Uterus (tissue), 4 donors: Measurements from ENCODE around the gene FGF16. TPM values are rescaled to one million over a fixed set of nuclear protein-coding genes. Genes with fewer than 3 reads are reported as not detected.

Experiments used
- DNase-seq, 2 donors: peaks; one replicate each; pipeline ENCODE4 v3.0.0-alpha.2; 2019 to 2020
- H3K27ac ChIP-seq, 2 donors: fragments of 200-600 bp; sonication (generic); 1 replicate in 1 of 2; 2 replicates in 1 of 2; pipeline ENCODE4 v1.5.1; 2016 to 2018
- H3K27me3 ChIP-seq, 2 donors: fragments of 200-600 bp; sonication (generic); one replicate each; pipeline ENCODE4 v1.5.1; 2018 to 2019; ENCODE audit warnings: control low read depth in 1 of 2
- H3K36me3 ChIP-seq, 2 donors: fragments of 200-600 bp; sonication (generic); one replicate each; pipeline ENCODE4 v1.5.1; 2019; ENCODE audit warnings: control low read depth in 1 of 2
- H3K4me1 ChIP-seq, 2 donors: fragments of 200-600 bp; sonication (generic); one replicate each; pipeline ENCODE4 v1.5.1; 2018 to 2019; ENCODE audit warnings: control low read depth in 1 of 2
- H3K4me3 ChIP-seq, 2 donors: fragments of 200-600 bp; sonication (generic); 1 replicate in 1 of 2; 2 replicates in 1 of 2; pipeline ENCODE4 v1.5.1; 2018 to 2019; ENCODE audit warnings: mild to moderate bottlenecking in 1 of 2
- H3K9me3 ChIP-seq, 2 donors: fragments of 200-600 bp; sonication (generic); one replicate each; pipeline ENCODE4 v1.5.1; 2019; ENCODE audit warnings: control low read depth in 1 of 2
- POLR2A ChIP-seq, 2 donors: fragments of 450-650 bp; IDR thresholded peaks; one replicate each; pipeline ENCODE4 v1.6.1; 2016; ENCODE audit warnings: antibody characterized with exemption in 2 of 2, mild to moderate bottlenecking in 1 of 2, moderate library complexity in 1 of 2
- intact Hi-C: fragments of 100-400 bp; cut with DNase I; formaldehyde crosslinking; loops from one replicate; pipeline ENCODE4 v1.15.1; 2023; ENCODE audit warnings: low total_unique reads
- total RNA-seq, 4 donors: library from RNA; depleted of rRNA in 3 of 4; stranded (reverse); fragments of >200 nt in 3 of 4; gene quantifications; one replicate each; pipeline versions ENCODE4 v1.1.0 to v1.2.4, GENCODE V29; 2014 to 2023
- TF ChIP-seq, protein P1 (sequence below), 4 experiments: fragments of 200-600 bp in 2 of 4; fragments of 450-650 bp in 2 of 4; sonication (generic) in 2 of 4; IDR thresholded peaks; one replicate each; pipeline ENCODE4 v1.5.1; 2016 to 2019; ENCODE audit warnings: antibody characterized with exemption in 4 of 4, mild to moderate bottlenecking in 2 of 4, moderate library complexity in 1 of 4
- donor health status: DM: yes; HTN: yes; CAD: no.

Gene FGF16
- total RNA-seq, 4 donors from 2014 or later, result 1.0 to 1.2 TPM; not detected in 2

DNA sequence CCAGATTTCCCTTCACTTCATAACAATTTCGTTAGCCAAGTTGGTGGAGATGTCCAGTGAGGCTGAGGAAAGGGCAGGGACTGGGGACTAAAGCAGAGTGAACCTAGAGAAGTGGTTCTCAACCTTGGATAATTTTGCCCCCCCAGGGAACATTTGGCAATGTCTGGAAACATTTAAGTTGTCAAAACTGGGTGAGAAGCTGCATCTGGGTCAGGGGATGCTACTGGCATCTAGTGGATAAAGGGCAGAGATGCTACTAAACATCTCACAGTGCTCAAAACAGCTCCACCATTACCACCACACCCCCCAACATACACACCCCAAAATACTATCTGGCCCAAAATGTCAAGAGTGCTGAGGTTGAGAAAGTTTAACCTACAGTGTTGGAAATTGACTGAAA lies 32.0 kb upstream of the FGF16 start:
- DNase-seq, result no peak
- H3K4me1 ChIP-seq, result no peaks in the 10 kb centered on the region
- H3K9me3 ChIP-seq, result no peaks in the 10 kb centered on the region
- no peaks in the 10 kb centered on the region for H3K36me3 ChIP-seq
- no peaks in the 10 kb centered on the region for H3K27me3 ChIP-seq
- no peak overlapping the region for H3K4me3 ChIP-seq
- TF ChIP-seq, protein P1, sequence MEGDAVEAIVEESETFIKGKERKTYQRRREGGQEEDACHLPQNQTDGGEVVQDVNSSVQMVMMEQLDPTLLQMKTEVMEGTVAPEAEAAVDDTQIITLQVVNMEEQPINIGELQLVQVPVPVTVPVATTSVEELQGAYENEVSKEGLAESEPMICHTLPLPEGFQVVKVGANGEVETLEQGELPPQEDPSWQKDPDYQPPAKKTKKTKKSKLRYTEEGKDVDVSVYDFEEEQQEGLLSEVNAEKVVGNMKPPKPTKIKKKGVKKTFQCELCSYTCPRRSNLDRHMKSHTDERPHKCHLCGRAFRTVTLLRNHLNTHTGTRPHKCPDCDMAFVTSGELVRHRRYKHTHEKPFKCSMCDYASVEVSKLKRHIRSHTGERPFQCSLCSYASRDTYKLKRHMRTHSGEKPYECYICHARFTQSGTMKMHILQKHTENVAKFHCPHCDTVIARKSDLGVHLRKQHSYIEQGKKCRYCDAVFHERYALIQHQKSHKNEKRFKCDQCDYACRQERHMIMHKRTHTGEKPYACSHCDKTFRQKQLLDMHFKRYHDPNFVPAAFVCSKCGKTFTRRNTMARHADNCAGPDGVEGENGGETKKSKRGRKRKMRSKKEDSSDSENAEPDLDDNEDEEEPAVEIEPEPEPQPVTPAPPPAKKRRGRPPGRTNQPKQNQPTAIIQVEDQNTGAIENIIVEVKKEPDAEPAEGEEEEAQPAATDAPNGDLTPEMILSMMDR (IDR thresholded peaks at IDR 0.05), result peak in 1 of 4 experiments; percentile 10
- TF ChIP-seq POLR2A (IDR thresholded peaks at IDR 0.05), result no peak
- intact Hi-C loops, result no loop called here
- no peak overlapping the region for H3K27ac ChIP-seq

DNA sequence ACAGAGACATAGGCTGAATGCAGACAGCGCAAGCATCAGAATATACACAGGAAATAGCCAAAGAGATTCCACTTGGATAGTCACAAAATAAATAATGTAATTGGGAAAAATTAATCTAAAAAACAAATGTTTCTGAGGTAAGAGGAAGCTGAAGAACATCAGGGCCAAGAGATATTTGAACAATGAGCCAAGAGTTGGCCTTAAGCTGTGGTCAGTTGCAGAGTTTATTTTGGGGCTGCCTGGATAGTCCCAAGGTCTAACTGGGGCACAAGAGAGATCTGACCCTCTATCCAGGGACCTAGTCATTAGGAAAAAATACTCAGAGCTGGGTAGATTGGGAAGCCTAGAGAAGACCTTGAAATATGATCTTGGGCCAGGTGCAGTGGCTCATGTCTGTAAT lies 31.3 kb upstream of the FGF16 start:
- H3K27me3 ChIP-seq, result no peaks in the 10 kb centered on the region
- H3K36me3 ChIP-seq, result no peaks in the 10 kb centered on the region
- no peaks in the 10 kb centered on the region for H3K9me3 ChIP-seq
- TF ChIP-seq, protein P1 (IDR thresholded peaks at IDR 0.05), result no peak
- no peak for TF ChIP-seq POLR2A (IDR thresholded peaks at IDR 0.05)
- H3K4me1 ChIP-seq, result no peaks in the 10 kb centered on the region
- no peak overlapping the region for H3K4me3 ChIP-seq
- intact Hi-C loops, result no loop called here
- no peak overlapping the region for H3K27ac ChIP-seq
- no peak for DNase-seq

DNA sequence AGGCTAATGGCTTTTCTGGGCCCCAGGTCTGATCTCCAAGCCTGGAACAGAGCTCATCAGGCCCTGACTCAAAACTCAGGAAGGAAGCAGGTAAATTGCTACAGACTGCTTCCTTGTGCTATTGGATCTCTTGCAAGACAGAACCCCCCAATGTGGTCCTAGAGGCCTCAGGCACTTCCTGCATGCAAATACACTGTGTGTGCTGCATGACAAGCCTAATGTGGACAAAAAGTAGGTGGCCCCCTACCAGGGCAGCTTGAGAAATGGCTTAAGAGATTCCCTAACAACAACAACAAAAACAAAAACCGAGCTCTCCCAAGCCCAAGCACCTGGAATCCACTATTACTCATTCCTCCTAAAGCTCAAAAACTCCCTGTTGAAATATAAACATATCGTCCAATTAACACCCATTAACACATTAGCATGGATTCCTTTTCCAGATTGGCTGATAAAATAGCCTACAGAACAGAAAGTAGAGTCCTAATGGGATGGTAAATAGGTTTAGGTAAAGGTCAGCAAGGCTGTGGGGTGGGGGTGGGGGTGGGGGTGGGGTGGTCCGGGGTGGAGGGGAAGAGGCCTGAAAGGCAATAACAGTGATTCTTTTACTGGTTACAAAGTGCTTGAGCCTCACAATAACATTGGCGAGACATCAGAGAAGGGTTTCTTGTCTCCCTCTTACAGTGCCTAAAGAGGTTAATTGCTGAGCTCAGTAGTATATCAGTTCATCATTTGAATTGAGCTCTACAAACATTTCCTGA lies 24.1 kb upstream of the FGF16 start:
- no peaks in the 10 kb centered on the region for H3K27me3 ChIP-seq
- no peak overlapping the region for H3K4me3 ChIP-seq
- H3K27ac ChIP-seq, result no peak overlapping the region
- H3K36me3 ChIP-seq, result no peaks in the 10 kb centered on the region
- DNase-seq, result no peak
- no peaks in the 10 kb centered on the region for H3K4me1 ChIP-seq
- H3K9me3 ChIP-seq, result no peaks in the 10 kb centered on the region
- intact Hi-C loops, result no loop called here
- no peak for TF ChIP-seq POLR2A (IDR thresholded peaks at IDR 0.05)
- TF ChIP-seq, protein P1 (IDR thresholded peaks at IDR 0.05), result no peak

DNA sequence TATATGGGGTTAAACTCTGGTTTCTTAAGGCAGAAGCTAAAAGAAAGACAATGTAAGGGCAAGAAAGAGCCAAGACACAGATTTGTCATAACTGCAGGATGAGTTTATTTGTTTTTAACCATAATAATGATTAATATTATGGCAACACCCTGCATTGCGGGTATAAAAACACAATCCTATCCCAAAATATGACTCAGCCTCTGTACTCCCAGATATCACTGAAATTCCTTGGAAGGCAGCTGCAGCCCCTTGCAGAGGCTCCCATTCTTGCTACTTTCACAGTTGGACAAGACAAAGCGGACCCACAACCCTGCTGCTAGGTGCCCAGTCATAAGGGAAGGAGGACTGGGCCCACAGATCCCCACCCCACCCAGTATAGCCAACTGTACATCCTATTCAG lies 20.4 kb upstream of the FGF16 start:
- Histone ChIP-seq H3K36me3 (no peaks in the 10 kb centered on the region), H3K27me3 (no peaks in the 10 kb centered on the region), H3K4me1 (no peaks in the 10 kb centered on the region), H3K9me3 (no peaks in the 10 kb centered on the region), H3K4me3 (no peak overlapping the region), H3K27ac (peak overlapping the region in 1 of 2 donors; percentile 21)
- intact Hi-C loops, result no loop called here
- no peak for DNase-seq
- TF ChIP-seq, protein P1 (IDR thresholded peaks at IDR 0.05), result no peak
- no peak for TF ChIP-seq POLR2A (IDR thresholded peaks at IDR 0.05)

DNA sequence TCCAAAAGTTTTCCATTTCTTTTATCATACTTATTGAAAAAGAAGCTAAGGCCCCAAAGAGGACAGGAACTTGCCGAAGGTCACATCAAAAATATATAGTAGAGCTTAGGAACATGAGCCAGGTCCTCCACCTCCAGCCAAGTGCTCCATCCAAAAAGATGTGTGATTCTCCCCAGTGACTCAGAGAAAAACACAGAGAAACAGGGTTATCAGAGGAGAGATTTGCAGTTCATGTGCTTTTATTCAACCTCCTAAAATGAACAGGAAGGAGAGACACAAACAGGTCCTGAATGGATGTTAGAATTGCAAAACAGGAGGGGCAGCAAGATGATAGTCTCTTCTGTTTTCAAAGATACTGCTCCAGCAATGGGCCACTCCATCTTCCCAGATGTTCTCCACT lies 19.6 kb upstream of the FGF16 start:
- DNase-seq, result no peak
- Histone ChIP-seq H3K4me3 (no peak overlapping the region), H3K36me3 (no peaks in the 10 kb centered on the region), H3K27ac (peak overlapping the region in 1 of 2 donors; percentile 21), H3K4me1 (no peaks in the 10 kb centered on the region), H3K9me3 (no peaks in the 10 kb centered on the region), H3K27me3 (no peaks in the 10 kb centered on the region)
- intact Hi-C loops, result no loop called here
- TF ChIP-seq, protein P1 (IDR thresholded peaks at IDR 0.05), result no peak
- no peak for TF ChIP-seq POLR2A (IDR thresholded peaks at IDR 0.05)
